ENCODE data around the gene YLPM1.
A peak's percentile ranks its signal among the peaks of the same experiment; 100 is the strongest.
"Not testable (repeated sequence)": the region's sequence is repeated elsewhere in the genome, so short reads cannot be mapped to it uniquely, and the experiment has no call there.

The YLPM1 gene, protein sequence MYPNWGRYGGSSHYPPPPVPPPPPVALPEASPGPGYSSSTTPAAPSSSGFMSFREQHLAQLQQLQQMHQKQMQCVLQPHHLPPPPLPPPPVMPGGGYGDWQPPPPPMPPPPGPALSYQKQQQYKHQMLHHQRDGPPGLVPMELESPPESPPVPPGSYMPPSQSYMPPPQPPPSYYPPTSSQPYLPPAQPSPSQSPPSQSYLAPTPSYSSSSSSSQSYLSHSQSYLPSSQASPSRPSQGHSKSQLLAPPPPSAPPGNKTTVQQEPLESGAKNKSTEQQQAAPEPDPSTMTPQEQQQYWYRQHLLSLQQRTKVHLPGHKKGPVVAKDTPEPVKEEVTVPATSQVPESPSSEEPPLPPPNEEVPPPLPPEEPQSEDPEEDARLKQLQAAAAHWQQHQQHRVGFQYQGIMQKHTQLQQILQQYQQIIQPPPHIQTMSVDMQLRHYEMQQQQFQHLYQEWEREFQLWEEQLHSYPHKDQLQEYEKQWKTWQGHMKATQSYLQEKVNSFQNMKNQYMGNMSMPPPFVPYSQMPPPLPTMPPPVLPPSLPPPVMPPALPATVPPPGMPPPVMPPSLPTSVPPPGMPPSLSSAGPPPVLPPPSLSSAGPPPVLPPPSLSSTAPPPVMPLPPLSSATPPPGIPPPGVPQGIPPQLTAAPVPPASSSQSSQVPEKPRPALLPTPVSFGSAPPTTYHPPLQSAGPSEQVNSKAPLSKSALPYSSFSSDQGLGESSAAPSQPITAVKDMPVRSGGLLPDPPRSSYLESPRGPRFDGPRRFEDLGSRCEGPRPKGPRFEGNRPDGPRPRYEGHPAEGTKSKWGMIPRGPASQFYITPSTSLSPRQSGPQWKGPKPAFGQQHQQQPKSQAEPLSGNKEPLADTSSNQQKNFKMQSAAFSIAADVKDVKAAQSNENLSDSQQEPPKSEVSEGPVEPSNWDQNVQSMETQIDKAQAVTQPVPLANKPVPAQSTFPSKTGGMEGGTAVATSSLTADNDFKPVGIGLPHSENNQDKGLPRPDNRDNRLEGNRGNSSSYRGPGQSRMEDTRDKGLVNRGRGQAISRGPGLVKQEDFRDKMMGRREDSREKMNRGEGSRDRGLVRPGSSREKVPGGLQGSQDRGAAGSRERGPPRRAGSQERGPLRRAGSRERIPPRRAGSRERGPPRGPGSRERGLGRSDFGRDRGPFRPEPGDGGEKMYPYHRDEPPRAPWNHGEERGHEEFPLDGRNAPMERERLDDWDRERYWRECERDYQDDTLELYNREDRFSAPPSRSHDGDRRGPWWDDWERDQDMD (N-terminal part only)
- total RNA-seq: 58.6 to 106 reads per million in 2 experiments

DNA sequence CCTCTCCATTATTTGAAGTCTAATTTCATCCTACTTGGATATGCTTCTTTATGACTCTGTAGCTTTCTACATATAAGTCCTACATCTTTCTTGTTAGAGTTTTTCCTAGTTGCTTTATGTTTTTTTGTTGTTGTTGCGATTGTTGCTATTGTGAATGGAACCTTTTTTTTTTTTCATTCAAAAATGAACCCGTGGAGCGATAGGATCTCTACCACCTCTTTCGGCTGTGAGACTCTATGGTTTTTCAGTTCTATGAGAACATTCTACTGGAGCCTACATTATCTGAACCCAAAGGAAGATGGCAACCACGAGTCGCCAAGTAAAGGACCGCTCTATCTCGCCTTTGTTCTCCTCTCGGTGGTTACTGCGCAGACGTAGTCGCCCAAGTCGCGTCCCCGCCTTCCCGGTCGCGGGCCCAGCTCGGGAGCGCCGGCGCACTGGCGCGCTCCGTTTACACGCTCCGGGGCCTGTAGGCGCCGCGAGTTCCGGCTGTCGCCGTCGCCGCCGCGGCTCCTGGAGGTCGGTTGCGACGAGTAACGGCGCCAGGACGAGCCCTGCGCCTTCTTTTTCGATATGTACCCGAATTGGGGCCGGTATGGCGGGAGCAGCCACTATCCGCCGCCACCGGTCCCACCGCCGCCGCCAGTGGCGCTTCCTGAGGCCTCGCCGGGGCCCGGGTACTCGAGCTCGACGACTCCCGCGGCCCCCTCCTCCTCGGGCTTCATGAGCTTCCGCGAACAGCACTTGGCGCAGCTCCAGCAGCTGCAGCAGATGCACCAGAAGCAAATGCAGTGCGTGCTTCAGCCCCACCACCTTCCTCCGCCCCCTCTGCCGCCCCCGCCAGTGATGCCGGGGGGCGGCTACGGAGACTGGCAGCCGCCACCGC, at the start of gene YLPM1:
YLPM1 (plus strand) TSS at position 400 of the 886 bp plus-strand sequence; CDS start at position 574, 174 bp downstream.
- peak; percentile 89 for DNase-seq (ENCODE audit: low read depth)

DNA sequence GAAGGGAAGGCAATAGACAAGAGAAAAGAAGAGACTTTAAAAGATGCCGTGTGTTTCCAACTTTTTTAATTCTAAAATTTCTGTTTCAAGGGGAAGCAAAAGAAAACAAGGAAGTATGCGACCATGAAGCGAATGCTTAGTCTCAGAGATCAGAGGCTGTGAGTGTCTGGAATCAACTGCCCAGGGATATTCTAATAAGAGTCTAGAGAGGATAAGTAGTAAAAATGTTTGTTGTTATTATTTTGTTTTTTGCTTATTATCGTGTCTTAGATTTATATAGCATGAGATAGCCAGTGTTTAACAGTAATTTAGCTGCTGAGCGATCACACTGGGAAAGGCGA, 49.8 kb upstream of the YLPM1 start:
- no peak for DNase-seq (ENCODE audit: low read depth)

DNA sequence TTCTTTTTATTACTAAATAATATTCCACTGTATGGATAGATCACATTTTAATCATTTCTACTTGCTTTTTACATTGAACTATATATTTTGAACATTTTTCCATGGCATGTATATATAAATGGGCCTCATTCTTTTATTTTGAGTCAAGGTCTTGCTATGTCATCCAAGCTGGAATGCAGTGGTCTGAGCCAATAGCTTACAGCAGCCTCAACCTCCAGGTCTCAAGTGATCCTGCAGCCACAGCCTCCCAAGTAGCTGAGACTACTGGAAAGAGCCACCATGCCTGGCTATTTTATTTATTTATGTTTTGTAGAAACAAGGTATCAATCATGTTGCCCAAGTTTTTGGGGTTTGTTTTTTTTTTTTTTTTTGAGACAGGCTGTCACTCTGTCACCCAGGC, 42.6 kb upstream of the YLPM1 start:
- no peak for DNase-seq (ENCODE audit: low read depth)

DNA sequence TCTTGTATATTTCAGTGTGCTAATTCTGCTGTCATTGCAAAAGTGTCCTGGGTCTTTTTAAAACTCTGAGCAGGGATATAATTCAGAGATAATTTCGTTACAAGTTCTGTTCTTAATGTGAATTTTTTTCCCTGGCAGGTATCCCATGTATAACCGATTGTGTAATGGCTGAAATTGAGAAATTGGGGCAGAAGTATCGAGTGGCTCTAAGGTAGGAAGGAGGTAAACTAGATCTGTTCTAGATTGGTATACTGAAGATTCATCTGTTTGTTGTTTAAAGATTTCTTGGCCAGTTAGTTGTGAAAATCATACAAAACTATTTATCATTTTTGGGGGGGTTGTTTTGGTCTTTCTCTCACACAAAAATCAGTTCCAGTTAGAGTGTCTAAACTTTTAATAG, 40.0 kb upstream of the YLPM1 start:
- DNase-seq (ENCODE audit: low read depth): no peak

DNA sequence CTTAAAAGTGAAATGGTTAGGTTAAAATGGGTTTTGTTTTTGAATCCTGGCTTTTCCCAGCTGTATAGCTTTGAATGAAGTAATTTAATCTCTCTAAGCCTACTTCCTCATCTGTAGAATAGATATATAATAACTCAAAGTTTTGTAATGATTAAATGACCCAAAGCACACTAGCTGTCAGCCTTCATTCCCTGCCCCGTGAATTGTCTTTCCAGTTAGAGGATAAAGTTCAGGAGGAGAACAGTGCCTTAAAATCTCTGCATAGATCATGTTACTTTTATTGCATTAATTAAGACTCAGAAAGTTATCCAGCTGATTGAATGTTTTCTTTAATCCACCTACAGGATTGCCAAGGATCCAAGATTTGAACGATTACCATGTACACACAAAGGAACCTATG, 30.7 kb upstream of the YLPM1 start:
- no peak for DNase-seq (ENCODE audit: low read depth)

DNA sequence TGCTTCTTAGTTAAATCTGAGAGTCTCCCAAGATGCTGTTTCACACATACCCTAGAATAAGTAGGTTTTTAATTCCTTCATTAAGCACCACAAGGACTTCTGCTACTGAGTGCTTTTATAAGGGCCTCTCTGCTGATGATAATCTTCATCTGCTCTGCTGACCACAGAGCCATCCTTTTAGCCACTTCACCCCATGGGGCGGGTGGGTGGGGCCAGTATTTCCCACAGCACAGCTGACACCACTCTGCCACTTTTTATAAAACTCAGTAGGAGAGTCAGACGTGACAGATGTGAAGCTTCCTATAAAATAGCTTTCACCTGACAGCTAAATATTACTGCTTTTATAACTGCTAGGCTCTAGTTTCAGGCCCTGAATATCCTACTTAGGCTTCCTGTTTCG, 29.9 kb upstream of the YLPM1 start:
- DNase-seq (ENCODE audit: low read depth): no peak

DNA sequence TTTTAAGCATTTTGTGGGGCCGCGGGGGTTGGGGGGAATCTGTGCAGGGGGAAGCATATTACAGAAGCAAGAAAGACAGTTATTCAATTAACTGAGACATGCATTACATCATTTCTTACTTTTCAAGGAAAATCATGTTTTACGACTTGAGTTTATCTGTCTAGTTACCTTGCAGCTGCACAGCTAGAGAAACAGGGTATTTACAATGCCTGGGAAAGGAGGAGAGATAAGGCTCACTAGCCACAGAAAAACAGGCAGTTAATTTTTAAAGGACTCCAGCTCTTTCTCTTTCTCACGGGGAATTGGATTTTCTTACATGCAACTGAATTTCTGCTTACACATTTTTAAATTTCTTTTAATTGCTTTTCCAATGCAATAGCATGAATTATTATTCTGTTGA, 28.0 kb upstream of the YLPM1 start:
- no peak for DNase-seq (ENCODE audit: low read depth)

DNA sequence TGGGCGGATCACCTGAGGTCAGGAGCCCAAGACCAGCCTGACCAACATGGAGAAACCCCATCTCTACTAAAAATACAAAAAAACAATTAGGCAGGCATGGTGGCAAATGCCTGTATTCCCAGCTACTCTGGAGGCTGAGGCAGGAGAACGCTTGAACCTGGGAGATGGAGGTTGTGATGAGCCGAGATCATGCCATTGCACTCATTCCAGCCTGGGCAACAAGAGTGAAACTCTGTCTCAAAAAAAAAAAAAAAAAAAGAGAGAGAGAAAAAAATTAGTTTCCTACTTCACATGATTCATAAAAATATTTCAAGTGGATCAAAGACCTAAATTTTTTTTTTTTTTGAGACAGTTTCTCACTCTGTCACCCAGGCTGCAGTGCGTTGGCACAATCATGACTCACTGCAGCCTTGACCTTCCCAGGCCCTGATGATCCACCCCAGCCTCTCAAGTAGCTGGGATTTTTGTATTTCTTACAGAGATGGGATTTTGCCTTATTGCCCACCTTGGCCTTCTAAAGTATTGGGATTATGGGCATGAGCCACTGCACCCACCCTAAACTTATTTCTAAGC, 25.3 kb upstream of the YLPM1 start:
- no peak for DNase-seq (ENCODE audit: low read depth)

DNA sequence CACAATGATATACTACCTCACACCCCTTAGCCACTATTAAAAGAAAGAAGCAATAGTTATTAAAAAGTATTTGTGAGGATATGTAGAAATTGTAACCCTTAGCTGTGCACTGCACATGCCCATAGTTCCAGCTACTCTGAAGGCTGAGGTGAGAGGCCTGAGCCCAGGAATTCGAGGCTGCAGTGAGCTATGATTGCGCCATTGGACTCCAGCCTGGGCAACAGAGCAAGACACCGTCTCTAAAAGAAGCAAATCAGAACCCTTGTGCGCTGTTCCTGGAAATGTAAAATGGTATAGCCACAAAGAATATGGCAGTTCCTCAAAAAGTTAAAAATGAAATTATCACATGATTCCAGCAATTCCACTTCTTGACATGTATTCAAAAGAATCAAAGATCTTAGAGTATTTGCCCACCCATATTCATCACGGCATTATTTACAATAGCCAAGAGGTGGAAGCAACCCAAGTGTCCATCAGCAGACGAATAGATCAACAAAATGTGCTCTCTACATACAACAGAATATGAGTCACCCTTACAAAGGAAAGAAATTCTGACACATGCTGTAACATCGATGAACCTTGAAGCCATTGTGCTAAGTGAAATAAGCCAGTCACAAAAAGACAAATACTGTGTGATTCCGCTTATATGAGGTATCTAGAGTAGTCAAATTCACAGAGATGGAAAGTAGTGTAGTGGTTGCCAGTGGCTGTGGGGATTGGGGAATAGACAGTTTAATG, 23.7 kb upstream of the YLPM1 start:
- no peak for DNase-seq (ENCODE audit: low read depth)

DNA sequence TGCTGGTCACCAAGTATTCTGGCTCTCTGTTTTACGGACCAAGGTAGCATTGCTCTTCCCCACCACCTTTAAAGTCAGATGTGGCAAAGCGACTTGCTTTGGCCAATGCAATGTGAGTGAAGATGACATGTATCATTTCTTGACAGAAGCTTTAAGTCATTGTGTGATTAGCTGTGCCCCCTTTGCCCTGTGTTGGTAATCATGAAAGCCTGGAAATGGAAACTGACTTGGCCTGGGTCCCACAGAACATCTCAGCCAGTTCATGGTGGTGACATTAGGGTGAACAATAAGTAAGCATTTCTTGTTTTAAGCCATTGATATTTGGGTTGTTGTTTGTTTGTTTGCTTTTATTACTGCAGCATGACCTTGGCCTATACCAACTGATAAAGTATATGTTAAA, 15.9 kb upstream of the YLPM1 start:
- DNase-seq (ENCODE audit: low read depth): no peak

DNA sequence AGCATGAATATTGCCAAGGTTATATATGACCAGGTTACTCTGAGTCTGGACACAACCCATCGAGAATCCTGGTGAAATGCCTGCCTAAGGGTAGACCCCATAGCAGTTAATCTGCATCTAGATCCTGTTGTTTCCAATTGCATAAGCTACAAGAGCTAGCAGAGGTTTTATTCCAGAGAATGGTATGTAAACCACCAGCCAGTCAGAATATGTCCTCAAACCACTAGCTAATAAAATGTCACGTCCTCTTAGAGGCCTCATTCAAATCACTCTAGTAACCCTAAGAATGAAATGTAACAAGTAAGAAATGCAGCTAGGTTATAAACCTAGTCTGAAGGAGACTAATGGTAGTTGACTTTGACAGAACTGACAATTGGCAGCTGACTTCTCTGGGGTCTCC, 9.0 kb upstream of the YLPM1 start:
- no peak for DNase-seq (ENCODE audit: low read depth)

DNA sequence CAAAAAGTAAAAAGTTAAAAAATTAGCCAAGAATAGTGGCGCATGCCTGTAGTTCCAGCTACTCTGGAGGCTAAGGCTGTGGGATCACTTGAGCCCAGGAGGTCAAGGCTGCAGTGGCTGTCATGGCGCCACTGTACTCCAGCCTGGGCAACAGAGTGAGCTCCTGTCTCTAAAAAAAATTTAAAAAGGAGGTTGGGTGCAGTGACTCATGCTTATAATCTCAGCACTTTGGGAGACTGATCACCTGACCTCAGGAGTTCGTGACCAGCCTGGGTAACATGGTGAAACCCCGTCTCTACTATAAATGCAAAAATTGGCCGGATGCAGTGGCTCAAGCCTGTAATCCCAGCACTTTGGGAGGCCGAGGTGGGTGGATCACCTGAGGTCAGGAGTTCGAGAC, 8.2 kb upstream of the YLPM1 start:
- DNase-seq (ENCODE audit: low read depth): no peak

DNA sequence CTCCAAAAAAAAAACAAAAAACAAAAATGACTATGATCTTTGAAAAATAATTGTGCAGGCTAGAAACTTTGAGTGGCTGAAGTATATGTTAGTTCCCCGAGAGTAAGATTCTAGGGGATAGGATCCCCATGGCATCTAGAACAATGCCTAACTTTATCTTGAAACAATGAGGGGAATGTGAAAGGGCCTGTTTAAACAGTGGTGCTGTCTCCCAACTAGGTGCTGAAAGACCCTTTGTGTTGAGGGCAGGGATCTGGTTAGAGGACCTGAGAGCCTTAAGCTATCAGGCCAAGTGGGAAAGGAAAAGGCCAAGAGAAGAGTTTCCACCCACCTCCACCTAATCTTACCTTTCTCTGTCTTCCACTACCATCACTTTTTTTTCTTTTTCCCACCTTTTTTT, 6.8 kb upstream of the YLPM1 start:
- no peak for DNase-seq (ENCODE audit: low read depth)

DNA sequence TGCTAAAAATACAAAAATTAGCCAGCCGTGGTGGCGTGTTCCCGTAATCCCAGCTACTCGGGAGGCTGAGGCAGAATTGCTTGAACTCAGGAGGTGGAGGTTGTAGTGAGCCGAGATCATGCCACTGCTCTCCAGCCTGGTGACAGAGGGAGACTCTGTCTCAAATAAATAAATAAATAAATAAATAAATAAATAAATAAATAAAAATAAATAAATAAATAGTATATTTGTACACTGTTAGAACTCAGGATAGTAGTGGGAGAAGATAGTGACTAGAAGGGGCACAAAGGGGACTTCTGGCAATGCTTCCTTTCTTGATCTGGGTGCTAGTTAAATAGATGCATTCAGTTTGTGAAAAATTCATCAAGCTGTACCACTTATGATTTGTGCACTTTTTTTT, 4.6 kb upstream of the YLPM1 start:
- DNase-seq (ENCODE audit: low read depth): not testable (repeated sequence)

DNA sequence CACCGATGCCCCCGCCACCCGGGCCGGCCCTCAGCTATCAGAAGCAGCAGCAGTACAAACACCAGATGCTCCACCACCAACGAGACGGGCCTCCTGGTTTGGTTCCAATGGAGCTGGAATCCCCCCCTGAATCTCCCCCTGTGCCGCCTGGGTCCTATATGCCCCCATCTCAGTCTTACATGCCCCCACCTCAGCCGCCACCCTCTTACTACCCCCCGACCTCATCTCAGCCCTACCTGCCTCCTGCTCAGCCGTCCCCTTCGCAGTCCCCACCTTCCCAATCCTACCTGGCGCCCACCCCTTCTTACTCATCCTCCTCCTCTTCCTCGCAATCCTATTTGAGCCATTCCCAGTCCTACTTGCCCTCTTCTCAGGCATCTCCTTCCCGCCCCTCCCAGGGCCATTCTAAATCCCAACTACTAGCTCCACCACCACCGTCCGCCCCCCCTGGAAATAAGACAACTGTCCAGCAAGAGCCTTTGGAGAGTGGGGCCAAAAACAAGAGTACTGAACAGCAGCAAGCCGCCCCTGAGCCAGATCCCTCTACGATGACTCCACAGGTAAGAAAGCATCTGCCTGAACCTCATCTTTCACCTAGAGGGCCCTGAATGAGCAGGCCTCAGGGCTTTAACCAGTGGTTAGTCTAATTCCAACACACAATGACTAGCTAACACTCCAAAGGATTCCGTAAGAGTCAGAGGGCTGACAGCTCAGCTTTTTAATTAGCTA, 851 bp downstream of the YLPM1 start:
- no peak for DNase-seq (ENCODE audit: low read depth)

DNA sequence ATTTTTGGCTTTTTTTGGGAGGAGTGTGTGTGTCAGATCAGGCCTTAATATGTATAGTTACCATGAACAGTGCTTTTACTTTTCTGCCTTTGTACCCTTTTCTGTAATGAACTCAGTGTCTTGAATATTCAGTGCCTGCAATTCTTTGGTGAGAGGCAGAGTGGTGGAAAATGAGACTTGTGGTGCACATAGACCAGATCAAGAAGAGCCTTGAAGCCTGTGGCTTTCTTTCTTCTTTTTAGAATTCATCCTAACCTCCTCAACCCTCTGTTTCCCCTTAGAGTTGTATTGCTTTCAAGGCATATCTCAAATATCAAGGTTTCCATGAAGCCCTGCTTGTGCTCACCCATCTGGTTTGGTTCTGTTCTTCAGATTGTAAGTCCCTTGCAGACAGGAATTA, 2.6 kb downstream of the YLPM1 start:
- DNase-seq (ENCODE audit: low read depth): no peak

DNA sequence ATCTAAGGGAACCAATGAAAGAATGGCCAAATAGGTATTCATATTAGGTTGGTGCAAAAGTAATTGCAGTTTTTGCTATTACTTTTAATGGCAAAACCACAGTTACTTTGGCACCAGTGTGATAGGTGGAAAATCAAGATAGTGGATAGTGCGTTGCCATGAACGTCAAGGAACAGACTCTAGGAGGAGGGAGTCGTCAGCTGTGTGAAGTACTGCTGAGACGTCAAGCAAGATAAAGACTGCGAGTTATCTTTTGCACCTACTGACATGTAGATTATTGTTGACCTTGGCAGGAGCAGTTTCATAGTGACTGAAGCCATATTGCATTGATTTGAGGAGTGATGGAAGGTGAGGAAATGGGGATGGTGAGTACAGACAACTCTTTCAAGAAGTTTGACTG, 8.3 kb downstream of the YLPM1 start:
- no peak for DNase-seq (ENCODE audit: low read depth)

DNA sequence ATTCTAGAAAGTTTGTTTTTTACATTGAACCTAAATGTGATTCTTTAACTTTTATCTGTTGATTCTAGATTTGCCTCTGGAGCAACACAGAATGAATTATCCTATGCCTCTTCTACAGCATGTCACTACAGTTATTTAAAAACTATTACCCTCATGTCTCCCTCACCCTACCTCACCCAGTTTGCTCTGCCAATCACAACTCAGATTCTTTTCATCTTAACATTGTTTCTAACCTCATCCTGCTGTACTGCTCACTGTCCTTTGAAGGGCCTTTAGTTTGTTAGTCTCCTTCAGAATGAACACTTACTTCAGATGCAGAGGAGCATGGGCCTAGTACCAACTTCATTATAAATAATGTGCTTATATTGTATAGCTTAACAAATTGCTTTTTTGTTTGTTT, 21.5 kb downstream of the YLPM1 start:
- no peak for DNase-seq (ENCODE audit: low read depth)

DNA sequence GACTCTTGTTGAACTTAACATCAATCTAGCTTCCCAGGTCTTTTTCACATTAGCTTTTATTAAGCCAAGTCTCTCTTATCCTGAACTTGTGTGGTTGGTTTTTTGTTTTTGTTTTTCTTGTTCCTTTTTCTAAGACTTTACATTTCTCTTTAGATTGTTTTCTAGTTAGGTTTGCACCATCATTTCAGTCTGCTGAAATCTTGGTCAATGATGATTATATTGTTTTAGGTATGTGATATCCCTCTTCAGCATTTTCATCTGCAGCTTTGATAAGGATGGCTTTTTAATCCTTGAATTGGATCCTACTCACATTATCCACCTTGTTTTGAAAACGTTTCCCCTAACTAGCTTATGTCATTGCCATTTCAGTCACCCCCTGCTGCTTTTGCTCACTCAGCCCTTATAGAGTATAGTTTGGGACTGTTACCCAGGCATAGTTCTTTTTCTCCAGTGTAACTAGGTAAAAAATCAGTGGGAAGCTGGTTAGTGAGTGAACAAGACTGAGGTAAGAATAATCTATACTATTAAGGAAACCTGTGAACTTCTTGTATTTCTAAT, 22.0 kb downstream of the YLPM1 start:
- no peak for DNase-seq (ENCODE audit: low read depth)
